Measurements from ENCODE around the gene TTYH3.

DNA sequence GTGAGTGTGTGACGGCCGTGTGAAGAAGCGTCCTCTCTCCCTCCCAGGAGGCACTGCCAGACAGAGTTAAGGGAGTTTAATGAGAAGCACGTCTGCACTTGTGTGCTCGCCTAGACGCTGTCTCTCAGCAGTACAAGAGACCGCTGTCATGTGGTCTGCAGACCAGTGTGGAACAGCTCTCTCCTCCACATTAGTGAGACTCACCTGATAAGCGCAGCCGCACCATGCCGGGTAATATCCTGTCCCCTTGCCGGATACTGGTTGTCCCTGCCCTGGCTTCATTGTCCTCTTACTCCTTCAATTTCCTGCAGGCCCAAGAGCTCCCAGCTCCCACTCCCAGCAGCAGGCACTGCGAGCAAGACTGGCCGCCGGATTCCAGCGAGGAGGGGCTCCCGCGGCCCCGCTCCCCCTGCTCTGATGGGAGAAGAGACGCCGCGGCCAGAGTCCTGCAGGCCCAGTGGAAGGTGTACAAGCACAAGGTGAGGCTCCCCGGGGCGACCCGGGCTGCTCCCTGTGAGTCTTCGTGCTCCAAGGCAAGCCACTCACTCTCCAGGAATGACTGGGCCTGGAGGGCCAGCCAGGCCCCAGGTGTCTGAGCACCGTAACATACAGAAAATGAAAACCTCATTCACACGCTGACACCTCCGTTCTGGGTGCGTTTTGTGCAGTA is 33.5 kb upstream of the TTYH3 start:
- TF ChIP-seq, protein P1, sequence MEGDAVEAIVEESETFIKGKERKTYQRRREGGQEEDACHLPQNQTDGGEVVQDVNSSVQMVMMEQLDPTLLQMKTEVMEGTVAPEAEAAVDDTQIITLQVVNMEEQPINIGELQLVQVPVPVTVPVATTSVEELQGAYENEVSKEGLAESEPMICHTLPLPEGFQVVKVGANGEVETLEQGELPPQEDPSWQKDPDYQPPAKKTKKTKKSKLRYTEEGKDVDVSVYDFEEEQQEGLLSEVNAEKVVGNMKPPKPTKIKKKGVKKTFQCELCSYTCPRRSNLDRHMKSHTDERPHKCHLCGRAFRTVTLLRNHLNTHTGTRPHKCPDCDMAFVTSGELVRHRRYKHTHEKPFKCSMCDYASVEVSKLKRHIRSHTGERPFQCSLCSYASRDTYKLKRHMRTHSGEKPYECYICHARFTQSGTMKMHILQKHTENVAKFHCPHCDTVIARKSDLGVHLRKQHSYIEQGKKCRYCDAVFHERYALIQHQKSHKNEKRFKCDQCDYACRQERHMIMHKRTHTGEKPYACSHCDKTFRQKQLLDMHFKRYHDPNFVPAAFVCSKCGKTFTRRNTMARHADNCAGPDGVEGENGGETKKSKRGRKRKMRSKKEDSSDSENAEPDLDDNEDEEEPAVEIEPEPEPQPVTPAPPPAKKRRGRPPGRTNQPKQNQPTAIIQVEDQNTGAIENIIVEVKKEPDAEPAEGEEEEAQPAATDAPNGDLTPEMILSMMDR (conservative IDR thresholded peaks at IDR 0.05; ENCODE audit: low read length): no peak
- TF ChIP-seq EZH2phosphoT487 (IDR thresholded peaks at IDR 0.05; ENCODE audit: borderline replicate concordance, low read depth, low read length): no peak

Measured in OCI-LY7 (cell line).